K562 (cell line): ENCODE measurements around the gene ABR. TPM values are rescaled to one million over a fixed set of nuclear protein-coding genes. Genes with fewer than 3 reads are reported as not detected.

Experiments
- ATAC-seq: fragments of 200-7000 bp; cut with Tn5 transposase; 3 replicates; pipeline ENCODE4 v1.9.1; 2020; ENCODE audit warnings: moderate library complexity
- BruUV-seq: library from RNA; stranded (reverse); fragments of 400-500 nt; replicated peaks from 2 replicates; lab custom pipeline; 2021; lab: Mats Ljungman, UMichigan
- CTCF ChIA-PET: fragments of 300-600 bp; formaldehyde crosslinking; extraction: SDS; loops from one replicate; lab custom pipeline; 2021; ENCODE audit warnings: low intra/inter-chr PET ratio; lab: Yijun Ruan, JAX
- POLR2A ChIA-PET: fragments of 300-600, 350-650 bp; sonication (Branson Sonifier 250); formaldehyde crosslinking; extraction: SDS; loops from one replicate; lab custom pipeline; 2021; ENCODE audit warnings: antibody characterized with exemption, inconsistent platforms; lab: Yijun Ruan, JAX
- DNase-seq, 4 experiments: peaks; one replicate each; pipeline versions ENCODE4 v3.0.0 to v3.0.0-alpha.2; 2011 to 2018; ENCODE audit warnings: low spot score in 3 of 4, mixed read lengths in 3 of 4; ENCODE audit errors: extremely low read depth in 1 of 4
- FAIRE-seq: peaks from 2 replicates; lab custom pipeline; 2011; peaks lifted over from hg19 to GRCh38; lab: Jason Lieb, UNC
- H2AFZ ChIP-seq: 2 replicates; pipeline ENCODE4 v1.6.0; 2011; ENCODE audit warnings: low read depth, low read length, control low read depth, inconsistent platforms
- H3K27ac ChIP-seq: fragments of 200-600 bp; 3 replicates; pipeline ENCODE4 v1.8.0; 2011; ENCODE audit warnings: low read depth, mild to moderate bottlenecking, control low read depth, inconsistent platforms, low read length, moderate library complexity, mixed read lengths; ENCODE audit errors: extremely low read depth
- H3K27me3 ChIP-seq, 2 experiments: fragments of 300-600 bp in 1 of 2; 2 replicates in 1 of 2; 3 replicates in 1 of 2; pipeline versions ENCODE4 v1.6.0 to v1.8.0; 2011; ENCODE audit warnings: inconsistent platforms in 2 of 2, low read length in 2 of 2, mild to moderate bottlenecking in 1 of 2, mixed read lengths in 1 of 2, moderate library complexity in 1 of 2; ENCODE audit not compliant: control insufficient read depth in 2 of 2, insufficient read depth in 2 of 2
- H3K36me3 ChIP-seq: fragments of 300-600 bp; 3 replicates; pipeline ENCODE4 v1.8.0; 2011; ENCODE audit warnings: mild to moderate bottlenecking, low read length, inconsistent platforms; ENCODE audit not compliant: control insufficient read depth, insufficient read depth
- H3K4me1 ChIP-seq, 2 experiments: fragments of 200-600 bp in 1 of 2; replicated peaks in 1 of 2; 2 replicates in 1 of 2; 3 replicates in 1 of 2; pipeline versions ENCODE4 v1.5.1 to v1.8.0; 2011; ENCODE audit warnings: inconsistent platforms in 2 of 2, low read length in 2 of 2, mild to moderate bottlenecking in 1 of 2, mixed read lengths in 1 of 2, moderate library complexity in 1 of 2; ENCODE audit not compliant: control insufficient read depth in 2 of 2, insufficient read depth in 2 of 2
- H3K4me2 ChIP-seq: 2 replicates; pipeline ENCODE4 v1.6.1; 2011; ENCODE audit warnings: low read length, control low read depth, inconsistent platforms, mixed read lengths; ENCODE audit not compliant: insufficient read depth
- H3K4me3 ChIP-seq: fragments of 200-600 bp; sonication (generic), shearing (Covaris generic); 2 replicates; pipeline ENCODE4 v1.5.1; 2016; ENCODE audit warnings: control low read depth, inconsistent platforms
- H3K79me2 ChIP-seq: fragments of 200-600 bp; 3 replicates; pipeline ENCODE4 v1.8.0; 2011; ENCODE audit warnings: low read length, inconsistent platforms; ENCODE audit not compliant: control insufficient read depth, insufficient read depth
- H3K9ac ChIP-seq, 2 experiments: 2 replicates each; pipeline versions ENCODE4 v1.6.0 to v1.6.1; 2011; ENCODE audit warnings: low read depth in 2 of 2, low read length in 2 of 2, control low read depth in 1 of 2, inconsistent platforms in 1 of 2, mild to moderate bottlenecking in 1 of 2, mixed read lengths in 1 of 2; ENCODE audit not compliant: insufficient read depth in 1 of 2
- H3K9me1 ChIP-seq: one replicate; pipeline ENCODE4 v1.6.0; 2011; ENCODE audit warnings: inconsistent platforms, mild to moderate bottlenecking, low read length, moderate library complexity; ENCODE audit not compliant: control insufficient read depth, insufficient read depth
- H3K9me3 ChIP-seq: replicated peaks from 2 replicates; pipeline ENCODE4 v1.5.1; 2011; ENCODE audit warnings: low read depth, low read length, inconsistent platforms; ENCODE audit not compliant: control insufficient read depth, insufficient read depth
- H4K20me1 ChIP-seq: replicated peaks from 2 replicates; pipeline ENCODE4 v1.6.1; 2011; ENCODE audit warnings: low read length, inconsistent platforms, mixed read lengths; ENCODE audit not compliant: control insufficient read depth, insufficient read depth
- NCOR1 ChIP-seq: fragments of 450-650 bp; IDR thresholded peaks from 2 replicates; pipeline ENCODE4 v1.6.1; 2016; ENCODE audit warnings: mild to moderate bottlenecking, moderate library complexity
- PCBP1 ChIP-seq: fragments of 200-400 bp; formaldehyde crosslinking; IDR thresholded peaks from 2 replicates; pipeline ENCODE4 v1.6.1; 2018; ENCODE audit warnings: mild to moderate bottlenecking, low read depth, low read length; ENCODE audit not compliant: poor library complexity, severe bottlenecking
- POLR2AphosphoS2 ChIP-seq: IDR thresholded peaks from 2 replicates; pipeline ENCODE4 v1.6.1; 2012; ENCODE audit warnings: low read length, improper control_type of control experiment
- WGBS: fragments of 100-300 bp; shearing (Covaris generic); methylation state at CpG from one replicate; pipeline ENCODE4 v1.1.6; 2016; ENCODE audit warnings: low coverage, mixed read lengths; ENCODE audit not compliant: insufficient coverage; ENCODE audit errors: missing lambda C conversion rate; 5-methylcytosine and 5-hydroxymethylcytosine counted together
- in situ Hi-C: fragments of 300-500 bp; cut with MboI; formaldehyde crosslinking; loops from 4 replicates; pipeline ENCODE4 v1.15.0; 2018; ENCODE audit warnings: inconsistent platforms, mixed read lengths
- intact Hi-C: fragments of 100-400 bp; cut with micrococcal nuclease; formaldehyde crosslinking; loops from 2 replicates; pipeline ENCODE4 v1.14.2; 2022
- polyA plus RNA-seq, 8 experiments: library from polyadenylated mRNA; depleted of rRNA in 4 of 8; stranded (reverse) in 5 of 8; unstranded in 3 of 8; fragments of >200 nt; fragmentation: Nextera tagmentation in 2 of 8; fragmentation: Illumina TruSeq in 1 of 8; extraction: Ambion mirVana in 2 of 8; extraction: Trizol in 1 of 8; gene quantifications; 2 replicates each; pipeline versions ENCODE4 v1.2.1 to v1.2.3, GENCODE V29; 2011 to 2014; ENCODE audit warnings: inconsistent platforms in 1 of 8, missing spikeins in 1 of 8
- total RNA-seq, 7 experiments: library from RNA; depleted of rRNA in 6 of 7; stranded (reverse); fragments of >200 nt in 6 of 7; fragmentation: Illumina TruSeq in 2 of 7; extraction: Trizol in 2 of 7; gene quantifications; 2 replicates each; pipeline versions ENCODE4 v1.2.1 to v1.2.3, GENCODE V29; 2011 to 2021; ENCODE audit warnings: low replicate concordance in 1 of 7
- TF ChIP-seq, protein P1 (sequence below): fragments of 200-800 bp; sonication (Bioruptor generic); IDR thresholded peaks from 2 replicates; pipeline ENCODE4 v1.6.1; 2017; ENCODE audit warnings: missing genetic modification characterization, missing compliant biosample characterization
- TF ChIP-seq, protein P2 (sequence below): sonication (generic); formaldehyde crosslinking; IDR thresholded peaks from 2 replicates; pipeline ENCODE4 v1.8.1; 2023; ENCODE audit warnings: mild to moderate bottlenecking, missing genetic modification reagents
- TF ChIP-seq, protein P3 (sequence below): fragments of 250-450 bp; sonication (Bioruptor Pico); IDR thresholded peaks from 2 replicates; pipeline ENCODE4 v1.5.0; 2020; ENCODE audit warnings: mild to moderate bottlenecking, borderline replicate concordance
- TF ChIP-seq, protein P4 (sequence below): IDR thresholded peaks from 2 replicates; pipeline ENCODE4 v1.6.1; 2012; ENCODE audit warnings: low read depth, low read length, improper control_type of control experiment, borderline replicate concordance

Gene ABR
- total and polyA plus RNA-seq, 9 of the 15 experiments (the other 6 are each of a cell fraction or from before 2014, with no cell fraction given) = 0.07 to 1.6 (median 0.37) TPM; not detected in 1

DNA sequence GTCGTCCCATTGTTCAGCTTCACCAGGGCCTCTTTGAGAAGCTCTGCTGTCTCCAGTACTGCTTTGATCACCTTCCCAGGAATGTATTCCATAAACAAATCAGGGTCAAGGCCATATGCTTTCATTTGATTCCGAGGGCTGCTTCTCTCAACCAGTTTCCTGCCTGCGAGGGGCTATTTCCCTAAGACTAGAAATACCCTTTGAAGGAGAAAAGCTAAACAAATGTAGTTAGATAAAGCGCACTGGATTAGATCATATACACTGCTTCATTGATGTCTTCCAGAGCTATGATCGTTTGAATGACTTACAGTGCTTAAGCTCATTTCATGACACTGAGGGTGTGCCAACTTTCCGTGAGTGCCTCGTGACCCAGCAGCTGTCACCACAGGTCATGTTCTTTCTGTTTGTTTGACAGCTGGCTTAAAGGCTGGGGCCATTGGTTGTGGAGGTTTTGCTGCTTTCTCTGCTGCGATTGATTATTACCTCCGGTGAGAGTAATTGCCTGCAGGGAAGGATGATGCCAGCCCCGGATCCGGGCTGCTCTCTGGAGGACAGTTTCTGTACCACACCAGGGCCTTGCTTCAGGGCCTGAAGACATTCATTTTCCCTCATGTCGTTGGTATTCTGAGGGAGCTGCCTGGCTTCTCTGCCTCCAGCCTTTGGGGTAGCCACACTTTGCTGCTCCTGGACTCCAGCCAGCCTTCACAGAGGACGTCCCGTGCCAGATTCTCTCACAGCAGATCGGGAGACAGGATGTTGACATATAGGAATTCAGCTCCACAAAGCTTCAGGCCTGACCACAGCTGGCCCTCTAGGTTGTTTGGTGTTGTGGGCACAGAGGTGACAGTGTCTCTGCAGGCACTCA lies 179.0 kb downstream of the ABR start:
- intact Hi-C loops (no loop called here), in situ Hi-C loops (no loop called here)
- DNase-seq (no peak), FAIRE-seq (no peak), ATAC-seq (no peak)
- Histone ChIP-seq H3K9me1 (peaks cover 3% of the 10 kb centered on the region), H3K9me3 (no peaks in the 10 kb centered on the region), H3K27ac (no peak overlapping the region), H3K36me3 (peaks cover 46% of the 10 kb centered on the region), H4K20me1 (no peaks in the 10 kb centered on the region), H3K4me2 (no peak overlapping the region), H3K9ac (no peak overlapping the region), H3K4me3 (no peak overlapping the region), H3K4me1 (peaks cover 6 to 29% of the 10 kb centered on the region in 2 experiments; a peak in 3 of 5 replicates), H3K27me3 (no peaks in the 10 kb centered on the region), H3K79me2 (peaks cover 25% of the 10 kb centered on the region), H2AFZ (no peak overlapping the region)
- POLR2A ChIA-PET = no interaction called here
- CTCF ChIA-PET = no interaction called here
- BruUV-seq = no TSS peak
- WGBS = 92% methylated on average over 15 of the region's 15 CpGs
- TF ChIP-seq, protein P1, sequence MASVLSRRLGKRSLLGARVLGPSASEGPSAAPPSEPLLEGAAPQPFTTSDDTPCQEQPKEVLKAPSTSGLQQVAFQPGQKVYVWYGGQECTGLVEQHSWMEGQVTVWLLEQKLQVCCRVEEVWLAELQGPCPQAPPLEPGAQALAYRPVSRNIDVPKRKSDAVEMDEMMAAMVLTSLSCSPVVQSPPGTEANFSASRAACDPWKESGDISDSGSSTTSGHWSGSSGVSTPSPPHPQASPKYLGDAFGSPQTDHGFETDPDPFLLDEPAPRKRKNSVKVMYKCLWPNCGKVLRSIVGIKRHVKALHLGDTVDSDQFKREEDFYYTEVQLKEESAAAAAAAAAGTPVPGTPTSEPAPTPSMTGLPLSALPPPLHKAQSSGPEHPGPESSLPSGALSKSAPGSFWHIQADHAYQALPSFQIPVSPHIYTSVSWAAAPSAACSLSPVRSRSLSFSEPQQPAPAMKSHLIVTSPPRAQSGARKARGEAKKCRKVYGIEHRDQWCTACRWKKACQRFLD (CRISPR knock-in tag) = no peak
- TF ChIP-seq PCBP1 = no peak
- TF ChIP-seq, protein P2, sequence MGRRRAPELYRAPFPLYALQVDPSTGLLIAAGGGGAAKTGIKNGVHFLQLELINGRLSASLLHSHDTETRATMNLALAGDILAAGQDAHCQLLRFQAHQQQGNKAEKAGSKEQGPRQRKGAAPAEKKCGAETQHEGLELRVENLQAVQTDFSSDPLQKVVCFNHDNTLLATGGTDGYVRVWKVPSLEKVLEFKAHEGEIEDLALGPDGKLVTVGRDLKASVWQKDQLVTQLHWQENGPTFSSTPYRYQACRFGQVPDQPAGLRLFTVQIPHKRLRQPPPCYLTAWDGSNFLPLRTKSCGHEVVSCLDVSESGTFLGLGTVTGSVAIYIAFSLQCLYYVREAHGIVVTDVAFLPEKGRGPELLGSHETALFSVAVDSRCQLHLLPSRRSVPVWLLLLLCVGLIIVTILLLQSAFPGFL (CRISPR knock-in tag) = no peak
- no peak for TF ChIP-seq POLR2AphosphoS2
- TF ChIP-seq NCOR1 = no peak
- TF ChIP-seq, protein P3, sequence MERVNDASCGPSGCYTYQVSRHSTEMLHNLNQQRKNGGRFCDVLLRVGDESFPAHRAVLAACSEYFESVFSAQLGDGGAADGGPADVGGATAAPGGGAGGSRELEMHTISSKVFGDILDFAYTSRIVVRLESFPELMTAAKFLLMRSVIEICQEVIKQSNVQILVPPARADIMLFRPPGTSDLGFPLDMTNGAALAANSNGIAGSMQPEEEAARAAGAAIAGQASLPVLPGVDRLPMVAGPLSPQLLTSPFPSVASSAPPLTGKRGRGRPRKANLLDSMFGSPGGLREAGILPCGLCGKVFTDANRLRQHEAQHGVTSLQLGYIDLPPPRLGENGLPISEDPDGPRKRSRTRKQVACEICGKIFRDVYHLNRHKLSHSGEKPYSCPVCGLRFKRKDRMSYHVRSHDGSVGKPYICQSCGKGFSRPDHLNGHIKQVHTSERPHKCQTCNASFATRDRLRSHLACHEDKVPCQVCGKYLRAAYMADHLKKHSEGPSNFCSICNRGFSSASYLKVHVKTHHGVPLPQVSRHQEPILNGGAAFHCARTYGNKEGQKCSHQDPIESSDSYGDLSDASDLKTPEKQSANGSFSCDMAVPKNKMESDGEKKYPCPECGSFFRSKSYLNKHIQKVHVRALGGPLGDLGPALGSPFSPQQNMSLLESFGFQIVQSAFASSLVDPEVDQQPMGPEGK (CRISPR knock-in tag) = no peak
- TF ChIP-seq, protein P4, sequence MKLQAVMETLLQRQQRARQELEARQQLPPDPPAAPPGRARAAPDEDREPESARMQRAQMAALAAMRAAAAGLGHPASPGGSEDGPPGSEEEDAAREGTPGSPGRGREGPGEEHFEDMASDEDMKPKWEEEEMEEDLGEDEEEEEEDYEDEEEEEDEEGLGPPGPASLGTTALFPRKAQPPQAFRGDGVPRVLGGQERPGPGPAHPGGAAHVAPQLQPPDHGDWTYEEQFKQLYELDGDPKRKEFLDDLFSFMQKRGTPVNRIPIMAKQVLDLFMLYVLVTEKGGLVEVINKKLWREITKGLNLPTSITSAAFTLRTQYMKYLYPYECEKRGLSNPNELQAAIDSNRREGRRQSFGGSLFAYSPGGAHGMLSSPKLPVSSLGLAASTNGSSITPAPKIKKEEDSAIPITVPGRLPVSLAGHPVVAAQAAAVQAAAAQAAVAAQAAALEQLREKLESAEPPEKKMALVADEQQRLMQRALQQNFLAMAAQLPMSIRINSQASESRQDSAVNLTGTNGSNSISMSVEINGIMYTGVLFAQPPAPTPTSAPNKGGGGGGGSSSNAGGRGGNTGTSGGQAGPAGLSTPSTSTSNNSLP = no peak
